Astrocyte (in vitro differentiated cells and primary cell): ENCODE measurements around the gene FAAH. TPM values are rescaled to one million over a fixed set of nuclear protein-coding genes. Genes with fewer than 3 reads are reported as not detected.

Source experiments
- DNase-seq: peaks from one replicate; pipeline ENCODE4 v3.0.0-alpha.2; 2010; ENCODE audit warnings: low read depth
- FAIRE-seq: peaks from 2 replicates; lab custom pipeline; 2011; peaks lifted over from hg19 to GRCh38; lab: Jason Lieb, UNC
- H2AFZ ChIP-seq: 2 replicates; pipeline ENCODE4 v1.6.0; 2012; ENCODE audit warnings: low read depth, low read length, inconsistent platforms
- H3K27ac ChIP-seq: 2 replicates; pipeline ENCODE4 v1.5.1; 2011; ENCODE audit warnings: low read depth, low read length, inconsistent platforms
- H3K27me3 ChIP-seq: 2 replicates; pipeline ENCODE4 v1.6.0; 2011; ENCODE audit warnings: low read length, inconsistent platforms; ENCODE audit not compliant: insufficient read depth
- H3K36me3 ChIP-seq: 2 replicates; pipeline ENCODE4 v1.5.1; 2011; ENCODE audit warnings: low read length, inconsistent platforms; ENCODE audit not compliant: insufficient read depth
- H3K4me1 ChIP-seq: 2 replicates; pipeline ENCODE4 v1.5.1; 2011; ENCODE audit warnings: low read length, inconsistent platforms; ENCODE audit not compliant: insufficient read depth
- H3K4me2 ChIP-seq: 2 replicates; pipeline ENCODE4 v1.6.0; 2012; ENCODE audit warnings: low read length, inconsistent platforms
- H3K4me3 ChIP-seq: 2 replicates; pipeline ENCODE4 v1.5.1; 2011; ENCODE audit warnings: low read depth, mild to moderate bottlenecking, low read length, inconsistent platforms; ENCODE audit not compliant: insufficient read depth
- H3K79me2 ChIP-seq: 2 replicates; pipeline ENCODE4 v1.6.0; 2012; ENCODE audit warnings: mild to moderate bottlenecking, low read length, inconsistent platforms; ENCODE audit not compliant: insufficient read depth
- H3K9ac ChIP-seq: 2 replicates; pipeline ENCODE4 v1.6.0; 2012; ENCODE audit warnings: mild to moderate bottlenecking, low read length, inconsistent platforms
- H3K9me3 ChIP-seq: 2 replicates; pipeline ENCODE4 v1.5.1; 2012; ENCODE audit warnings: low read depth, mild to moderate bottlenecking, low read length, inconsistent platforms; ENCODE audit not compliant: insufficient read depth
- H4K20me1 ChIP-seq: 2 replicates; pipeline ENCODE4 v1.6.0; 2012; ENCODE audit warnings: low read length, inconsistent platforms; ENCODE audit not compliant: insufficient read depth
- H3K27ac Mint-ChIP-seq: one replicate; pipeline ENCODE4 v1.8.0; 2021; ENCODE audit warnings: mild to moderate bottlenecking, mixed read lengths; ENCODE audit not compliant: unreplicated experiment
- H3K27me3 Mint-ChIP-seq: one replicate; pipeline ENCODE4 v1.8.0; 2021; ENCODE audit warnings: low read depth, mixed read lengths; ENCODE audit not compliant: unreplicated experiment
- H3K36me3 Mint-ChIP-seq: one replicate; pipeline ENCODE4 v1.8.0; 2021; ENCODE audit warnings: low read depth, mixed read lengths; ENCODE audit not compliant: unreplicated experiment
- H3K4me1 Mint-ChIP-seq: one replicate; pipeline ENCODE4 v1.8.0; 2021; ENCODE audit warnings: low read depth, mixed read lengths; ENCODE audit not compliant: unreplicated experiment
- H3K4me3 Mint-ChIP-seq: one replicate; pipeline ENCODE4 v1.8.0; 2021; ENCODE audit warnings: mild to moderate bottlenecking, moderate library complexity, mixed read lengths; ENCODE audit not compliant: unreplicated experiment
- H3K9me3 Mint-ChIP-seq: one replicate; pipeline ENCODE4 v1.8.0; 2021; ENCODE audit warnings: mild to moderate bottlenecking, mixed read lengths; ENCODE audit not compliant: unreplicated experiment
- EZH2 ChIP-seq: IDR thresholded peaks from 2 replicates; pipeline ENCODE4 v1.6.1; 2012; ENCODE audit warnings: mild to moderate bottlenecking, low read length, inconsistent platforms; ENCODE audit not compliant: insufficient read depth
- total RNA-seq: library from RNA; stranded (reverse); gene quantifications from 2 replicates; pipeline ENCODE4 v1.2.1, GENCODE V29; 2021
- TF ChIP-seq, protein P1 (sequence below): IDR thresholded peaks from 2 replicates; pipeline ENCODE4 v1.5.1; 2011; ENCODE audit warnings: low read depth, mild to moderate bottlenecking, inconsistent platforms, low read length, moderate library complexity; ENCODE audit not compliant: insufficient read depth

Gene FAAH
- total RNA-seq, 1 donor from 2014 or later: 1.9 TPM

GRCh38 chr1:46429436-46429835 is 35.3 kb downstream of the FAAH start:
- Mint-ChIP-seq H3K4me1 (peaks cover 17% of the 10 kb centered on the region), H3K9me3 (peaks cover 7% of the 10 kb centered on the region), H3K36me3 (peaks cover 3% of the 10 kb centered on the region), H3K27me3 (peaks cover 53% of the 10 kb centered on the region), H3K27ac (no peak overlapping the region), H3K4me3 (no peak overlapping the region)
- Histone ChIP-seq H3K36me3 (no peaks in the 10 kb centered on the region), H3K27me3 (peaks cover 8% of the 10 kb centered on the region), H3K4me2 (no peak overlapping the region), H4K20me1 (no peaks in the 10 kb centered on the region), H3K9ac (no peak overlapping the region), H3K4me3 (no peak overlapping the region), H3K27ac (no peak overlapping the region), H2AFZ (no peak overlapping the region), H3K79me2 (no peaks in the 10 kb centered on the region), H3K9me3 (no peaks in the 10 kb centered on the region), H3K4me1 (no peaks in the 10 kb centered on the region)
- TF ChIP-seq EZH2: no peak
- TF ChIP-seq, protein P1, sequence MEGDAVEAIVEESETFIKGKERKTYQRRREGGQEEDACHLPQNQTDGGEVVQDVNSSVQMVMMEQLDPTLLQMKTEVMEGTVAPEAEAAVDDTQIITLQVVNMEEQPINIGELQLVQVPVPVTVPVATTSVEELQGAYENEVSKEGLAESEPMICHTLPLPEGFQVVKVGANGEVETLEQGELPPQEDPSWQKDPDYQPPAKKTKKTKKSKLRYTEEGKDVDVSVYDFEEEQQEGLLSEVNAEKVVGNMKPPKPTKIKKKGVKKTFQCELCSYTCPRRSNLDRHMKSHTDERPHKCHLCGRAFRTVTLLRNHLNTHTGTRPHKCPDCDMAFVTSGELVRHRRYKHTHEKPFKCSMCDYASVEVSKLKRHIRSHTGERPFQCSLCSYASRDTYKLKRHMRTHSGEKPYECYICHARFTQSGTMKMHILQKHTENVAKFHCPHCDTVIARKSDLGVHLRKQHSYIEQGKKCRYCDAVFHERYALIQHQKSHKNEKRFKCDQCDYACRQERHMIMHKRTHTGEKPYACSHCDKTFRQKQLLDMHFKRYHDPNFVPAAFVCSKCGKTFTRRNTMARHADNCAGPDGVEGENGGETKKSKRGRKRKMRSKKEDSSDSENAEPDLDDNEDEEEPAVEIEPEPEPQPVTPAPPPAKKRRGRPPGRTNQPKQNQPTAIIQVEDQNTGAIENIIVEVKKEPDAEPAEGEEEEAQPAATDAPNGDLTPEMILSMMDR: no peak
- DNase-seq (no peak), FAIRE-seq (no peak)

GRCh38 chr1:46431695-46432094 is 37.6 kb downstream of the FAAH start:
- Histone ChIP-seq H3K4me1 (no peaks in the 10 kb centered on the region), H2AFZ (no peak overlapping the region), H3K27me3 (peaks cover 12% of the 10 kb centered on the region), H3K9ac (no peak overlapping the region), H3K36me3 (no peaks in the 10 kb centered on the region), H3K4me2 (no peak overlapping the region), H3K27ac (no peak overlapping the region), H4K20me1 (no peaks in the 10 kb centered on the region), H3K79me2 (no peaks in the 10 kb centered on the region), H3K9me3 (no peaks in the 10 kb centered on the region), H3K4me3 (no peak overlapping the region)
- DNase-seq (no peak), FAIRE-seq (no peak)
- Mint-ChIP-seq H3K27ac (no peak overlapping the region), H3K9me3 (peaks cover 7% of the 10 kb centered on the region), H3K27me3 (peaks cover 45% of the 10 kb centered on the region), H3K4me3 (no peak overlapping the region), H3K36me3 (no peaks in the 10 kb centered on the region), H3K4me1 (peaks cover 19% of the 10 kb centered on the region)
- TF ChIP-seq, protein P1: no peak
- TF ChIP-seq EZH2: no peak

GRCh38 chr1:46432781-46433327 is 38.7 kb downstream of the FAAH start:
- no peak overlapping the region for H3K9ac ChIP-seq
- peaks cover 7% of the 10 kb centered on the region for H3K9me3 Mint-ChIP-seq
- no peaks in the 10 kb centered on the region for H3K9me3 ChIP-seq
- peaks cover 49% of the 10 kb centered on the region for H3K27me3 Mint-ChIP-seq
- no peak overlapping the region for H2AFZ ChIP-seq
- no peaks in the 10 kb centered on the region for H4K20me1 ChIP-seq
- no peaks in the 10 kb centered on the region for H3K4me1 ChIP-seq
- TF ChIP-seq, protein P1: no peak
- no peak for TF ChIP-seq EZH2
- FAIRE-seq: no peak
- no peaks in the 10 kb centered on the region for H3K36me3 ChIP-seq
- no peaks in the 10 kb centered on the region for H3K79me2 ChIP-seq
- no peak overlapping the region for H3K27ac ChIP-seq
- no peaks in the 10 kb centered on the region for H3K36me3 Mint-ChIP-seq
- peaks cover 14% of the 10 kb centered on the region for H3K27me3 ChIP-seq
- DNase-seq: no peak
- no peak overlapping the region for H3K27ac Mint-ChIP-seq
- no peak overlapping the region for H3K4me2 ChIP-seq
- no peak overlapping the region for H3K4me3 ChIP-seq
- no peak overlapping the region for H3K4me3 Mint-ChIP-seq
- H3K4me1 Mint-ChIP-seq: peaks cover 19% of the 10 kb centered on the region
